SH-SY5Y (cell line): Measurements from ENCODE around the gene FALEC.

Experiments
- GATA2 ChIP-seq: IDR thresholded peaks from 2 replicates; pipeline ENCODE4 v1.6.1; 2011; ENCODE audit warnings: mild to moderate bottlenecking, low read depth, low read length
- GATA3 ChIP-seq: IDR thresholded peaks from 2 replicates; pipeline ENCODE4 v1.6.1; 2011; ENCODE audit warnings: low read depth, mild to moderate bottlenecking, low read length, moderate library complexity

The FALEC gene

DNA sequence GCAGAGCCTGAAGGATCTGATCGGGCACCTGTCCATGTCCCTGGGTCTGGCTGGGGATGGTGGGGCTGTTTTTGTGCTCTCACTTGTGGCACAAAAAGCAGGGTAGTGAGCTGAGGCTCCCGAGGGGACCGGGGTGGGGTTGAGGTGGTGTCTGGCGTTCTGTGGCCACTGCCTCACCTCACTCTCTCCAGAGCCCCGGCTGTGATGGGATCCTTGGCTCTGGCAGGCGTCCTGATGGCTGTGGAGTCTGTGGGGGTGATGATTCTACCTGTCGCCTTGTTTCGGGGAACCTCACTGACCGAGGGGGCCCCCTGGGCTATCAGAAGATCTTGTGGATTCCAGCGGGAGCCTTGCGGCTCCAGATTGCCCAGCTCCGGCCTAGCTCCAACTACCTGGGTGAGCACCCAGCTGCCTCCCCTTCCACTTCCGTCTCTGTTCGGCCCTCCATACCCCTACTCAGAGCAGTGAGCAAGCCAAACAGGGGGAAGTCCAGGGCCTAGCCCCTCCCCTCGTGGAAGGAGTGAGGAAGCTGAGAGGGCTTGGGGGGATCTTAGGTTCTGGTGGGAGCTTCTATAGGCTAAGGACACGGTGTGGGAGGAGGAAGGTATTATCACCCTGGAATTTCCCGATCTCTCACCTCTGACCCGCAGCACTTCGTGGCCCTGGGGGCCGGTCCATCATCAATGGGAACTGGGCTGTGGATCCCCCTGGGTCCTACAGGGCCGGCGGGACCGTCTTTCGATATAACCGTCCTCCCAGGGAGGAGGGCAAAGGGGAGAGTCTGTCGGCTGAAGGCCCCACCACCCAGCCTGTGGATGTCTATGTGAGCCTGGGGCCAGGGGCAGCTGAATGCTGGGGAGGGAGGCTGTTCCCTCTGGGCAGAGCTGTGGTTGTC, 40.7 kb downstream of the FALEC start:
- TF ChIP-seq GATA3 (no peak), GATA2 (no peak)

DNA sequence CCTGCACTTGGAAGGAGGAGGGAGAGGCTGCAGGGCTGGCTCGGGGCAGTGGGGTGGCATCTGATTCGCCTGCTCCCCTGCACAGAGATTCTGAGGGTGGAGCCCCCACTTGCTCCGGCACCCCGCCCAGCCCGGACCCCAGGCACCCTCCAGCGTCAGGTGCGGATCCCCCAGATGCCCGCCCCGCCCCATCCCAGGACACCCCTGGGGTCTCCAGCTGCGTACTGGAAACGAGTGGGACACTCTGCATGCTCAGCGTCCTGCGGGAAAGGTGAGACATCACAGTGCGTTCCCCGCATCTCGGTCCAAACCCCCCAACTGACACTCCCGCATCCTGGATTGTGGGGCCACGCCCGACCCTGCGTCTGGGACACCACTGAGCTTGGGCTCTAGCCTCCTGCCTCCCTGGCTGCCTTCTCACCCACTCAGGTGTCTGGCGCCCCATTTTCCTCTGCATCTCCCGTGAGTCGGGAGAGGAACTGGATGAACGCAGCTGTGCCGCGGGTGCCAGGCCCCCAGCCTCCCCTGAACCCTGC, 41.6 kb downstream of the FALEC start:
- TF ChIP-seq GATA2 (no peak), GATA3 (no peak)

DNA sequence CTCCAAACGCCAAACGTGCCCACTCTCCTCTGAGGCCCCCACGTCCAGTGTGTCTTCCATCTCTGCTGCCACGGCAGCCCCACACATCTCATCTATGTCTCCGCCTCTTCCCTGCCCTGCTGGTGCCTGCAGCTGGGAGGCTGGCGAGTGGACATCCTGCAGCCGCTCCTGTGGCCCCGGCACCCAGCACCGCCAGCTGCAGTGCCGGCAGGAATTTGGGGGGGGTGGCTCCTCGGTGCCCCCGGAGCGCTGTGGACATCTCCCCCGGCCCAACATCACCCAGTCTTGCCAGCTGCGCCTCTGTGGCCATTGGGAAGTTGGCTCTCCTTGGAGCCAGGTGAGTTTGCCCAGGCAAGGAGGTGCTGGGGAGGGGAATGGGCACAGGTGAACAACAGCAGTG, 42.3 kb downstream of the FALEC start:
- TF ChIP-seq GATA3 (no peak), GATA2 (no peak)

DNA sequence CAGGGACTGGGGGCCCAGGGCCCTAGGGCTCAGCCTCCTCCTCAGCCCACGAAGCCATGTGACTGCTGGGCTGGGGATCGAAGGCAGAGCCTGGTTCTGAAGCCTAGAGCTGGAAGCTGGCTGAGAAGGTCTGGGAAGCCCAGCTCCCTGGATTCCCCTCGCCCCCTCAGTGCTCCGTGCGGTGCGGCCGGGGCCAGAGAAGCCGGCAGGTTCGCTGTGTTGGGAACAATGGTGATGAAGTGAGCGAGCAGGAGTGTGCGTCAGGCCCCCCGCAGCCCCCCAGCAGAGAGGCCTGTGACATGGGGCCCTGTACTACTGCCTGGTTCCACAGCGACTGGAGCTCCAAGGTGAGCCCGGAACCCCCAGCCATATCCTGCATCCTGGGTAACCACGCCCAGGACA, 42.8 kb downstream of the FALEC start:
- TF ChIP-seq GATA3 (no peak), GATA2 (no peak)

DNA sequence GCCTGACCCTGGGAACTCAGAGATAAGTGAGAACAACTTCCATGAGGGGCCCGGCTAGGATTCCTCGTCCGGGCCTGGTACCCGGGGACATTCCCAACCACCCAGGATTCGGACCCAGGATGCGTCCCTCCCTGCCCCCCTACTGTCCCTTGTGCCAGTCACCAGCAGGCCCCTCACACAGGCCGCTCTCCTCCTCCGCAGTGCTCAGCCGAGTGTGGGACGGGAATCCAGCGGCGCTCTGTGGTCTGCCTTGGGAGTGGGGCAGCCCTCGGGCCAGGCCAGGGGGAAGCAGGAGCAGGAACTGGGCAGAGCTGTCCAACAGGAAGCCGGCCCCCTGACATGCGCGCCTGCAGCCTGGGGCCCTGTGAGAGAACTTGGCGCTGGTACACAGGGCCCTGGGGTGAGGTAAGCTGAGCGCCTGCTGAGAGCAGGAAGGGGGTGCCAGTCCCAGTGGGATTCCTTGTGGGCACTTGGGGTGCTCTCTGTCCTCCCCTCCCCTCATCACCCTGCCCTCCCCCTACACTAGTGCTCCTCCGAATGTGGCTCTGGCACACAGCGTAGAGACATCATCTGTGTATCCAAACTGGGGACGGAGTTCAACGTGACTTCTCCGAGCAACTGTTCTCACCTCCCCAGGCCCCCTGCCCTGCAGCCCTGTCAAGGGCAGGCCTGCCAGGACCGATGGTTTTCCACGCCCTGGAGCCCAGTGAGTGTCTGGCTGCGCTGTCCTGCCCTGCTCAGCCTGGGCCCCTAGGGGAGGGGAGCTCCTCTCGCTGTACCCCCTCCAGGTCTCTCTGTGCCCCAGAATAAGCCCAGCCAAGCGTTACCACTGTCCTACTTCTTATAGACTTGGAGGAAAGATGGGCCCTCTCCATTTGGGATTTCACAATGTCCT, 43.5 kb downstream of the FALEC start:
- TF ChIP-seq GATA2: no peak
- no peak for TF ChIP-seq GATA3

DNA sequence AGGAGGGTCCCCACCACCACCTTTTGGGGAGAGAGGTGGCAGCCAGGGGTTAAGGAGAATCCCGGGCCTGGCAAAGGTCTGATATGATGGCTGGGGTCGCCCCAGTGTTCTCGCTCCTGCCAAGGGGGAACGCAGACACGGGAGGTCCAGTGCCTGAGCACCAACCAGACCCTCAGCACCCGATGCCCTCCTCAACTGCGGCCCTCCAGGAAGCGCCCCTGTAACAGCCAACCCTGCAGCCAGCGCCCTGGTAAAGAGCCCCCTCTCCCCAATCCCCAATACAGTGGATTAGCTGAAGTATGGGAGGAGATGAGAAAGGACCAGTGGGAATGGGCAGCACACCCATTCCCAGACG, 44.1 kb downstream of the FALEC start:
- TF ChIP-seq GATA2 (no peak), GATA3 (no peak)

DNA sequence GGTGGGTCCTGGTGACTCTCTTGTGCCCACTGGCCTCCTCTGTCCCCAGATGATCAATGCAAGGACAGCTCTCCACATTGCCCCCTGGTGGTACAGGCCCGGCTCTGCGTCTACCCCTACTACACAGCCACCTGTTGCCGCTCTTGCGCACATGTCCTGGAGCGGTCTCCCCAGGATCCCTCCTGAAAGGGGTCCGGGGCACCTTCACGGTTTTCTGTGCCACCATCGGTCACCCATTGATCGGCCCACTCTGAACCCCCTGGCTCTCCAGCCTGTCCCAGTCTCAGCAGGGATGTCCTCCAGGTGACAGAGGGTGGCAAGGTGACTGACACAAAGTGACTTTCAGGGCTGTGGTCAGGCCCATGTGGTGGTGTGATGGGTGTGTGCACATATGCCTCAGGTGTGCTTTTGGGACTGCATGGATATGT, 44.5 kb downstream of the FALEC start:
- TF ChIP-seq GATA3: no peak
- TF ChIP-seq GATA2: no peak

DNA sequence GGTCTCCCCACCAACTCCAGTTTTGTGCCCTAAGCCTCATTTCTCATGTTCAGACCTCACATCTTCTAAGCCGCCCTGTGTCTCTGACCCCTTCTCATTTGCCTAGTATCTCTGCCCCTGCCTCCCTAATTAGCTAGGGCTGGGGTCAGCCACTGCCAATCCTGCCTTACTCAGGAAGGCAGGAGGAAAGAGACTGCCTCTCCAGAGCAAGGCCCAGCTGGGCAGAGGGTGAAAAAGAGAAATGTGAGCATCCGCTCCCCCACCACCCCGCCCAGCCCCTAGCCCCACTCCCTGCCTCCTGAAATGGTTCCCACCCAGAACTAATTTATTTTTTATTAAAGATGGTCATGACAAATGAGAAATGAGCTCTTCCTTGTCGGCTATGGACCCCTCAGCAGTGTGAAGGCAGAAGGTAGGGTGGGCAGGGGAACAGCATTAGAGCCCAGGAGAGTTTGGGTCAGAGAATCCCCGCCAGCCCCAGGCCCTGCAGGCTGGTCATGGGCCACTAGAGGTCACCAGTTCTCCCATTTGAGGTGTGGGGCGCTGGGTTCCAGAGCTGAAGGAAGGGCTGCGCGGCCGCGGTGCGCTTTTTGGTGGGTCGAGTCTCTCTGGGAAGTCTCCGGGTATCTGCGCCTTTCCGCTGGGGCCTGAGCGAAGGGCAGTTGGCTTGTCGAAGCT, 45.2 kb downstream of the FALEC start:
- no peak for TF ChIP-seq GATA2
- TF ChIP-seq GATA3: no peak

DNA sequence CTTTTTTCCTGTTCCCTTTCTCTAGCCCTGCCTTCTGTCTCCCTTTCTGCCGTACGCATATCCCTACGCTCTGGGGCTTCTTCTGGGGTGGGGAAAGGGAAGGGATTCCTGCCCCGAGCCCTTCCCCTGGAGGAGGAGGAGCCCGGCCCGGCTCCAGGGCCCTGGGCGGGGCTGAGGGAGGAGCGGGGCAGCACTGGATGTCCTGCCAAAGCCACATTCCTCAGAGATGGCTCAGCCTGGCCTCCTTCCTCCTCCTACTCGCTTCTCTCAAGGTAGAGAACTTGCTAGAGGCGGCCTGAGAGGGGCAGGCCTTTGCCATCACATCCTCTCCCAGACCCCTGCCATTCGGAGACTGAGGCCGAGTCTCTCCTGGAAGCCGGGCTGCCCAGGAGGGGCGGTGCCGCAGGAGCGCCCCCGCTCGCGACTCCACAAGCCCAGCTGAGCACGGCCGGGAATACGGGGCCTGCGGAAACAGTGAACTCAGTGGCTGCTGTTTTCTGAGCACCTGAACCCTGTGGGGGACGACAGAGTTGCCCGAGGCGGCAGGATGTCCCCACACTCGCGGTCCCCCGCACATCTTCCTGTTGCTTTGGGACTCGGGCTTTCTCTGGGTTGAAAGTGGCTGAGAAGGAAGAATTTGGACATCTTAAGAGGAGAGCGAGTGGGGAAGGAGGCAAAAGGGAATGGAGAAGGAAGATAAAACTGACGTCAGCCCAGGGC, 45.9 kb downstream of the FALEC start:
- no peak for TF ChIP-seq GATA3
- TF ChIP-seq GATA2: no peak

DNA sequence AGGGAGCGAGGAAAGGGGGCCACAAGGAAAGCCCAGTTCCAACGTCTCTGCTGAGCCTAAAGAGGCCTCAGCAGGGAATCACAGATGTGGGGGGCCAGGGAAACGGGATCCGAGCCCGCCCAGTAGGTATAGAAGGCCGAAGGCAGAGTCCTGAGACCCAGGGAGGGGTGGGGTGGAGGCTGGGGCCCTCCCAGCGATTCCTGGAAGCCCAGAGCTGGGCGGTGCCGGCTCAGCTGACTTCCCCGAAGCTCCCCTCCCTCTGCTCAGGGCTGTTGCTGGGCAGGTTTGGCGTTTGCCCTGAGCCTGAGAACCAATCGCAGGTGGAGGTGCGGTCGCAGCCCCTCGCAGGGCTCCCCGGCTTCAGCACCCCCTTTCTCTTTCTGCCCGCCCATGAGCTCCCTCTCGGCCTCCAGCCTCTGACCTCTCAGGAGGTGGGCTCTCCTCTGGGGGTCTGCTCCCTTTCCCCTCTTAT, 46.5 kb downstream of the FALEC start:
- TF ChIP-seq GATA2 (no peak), GATA3 (no peak)

DNA sequence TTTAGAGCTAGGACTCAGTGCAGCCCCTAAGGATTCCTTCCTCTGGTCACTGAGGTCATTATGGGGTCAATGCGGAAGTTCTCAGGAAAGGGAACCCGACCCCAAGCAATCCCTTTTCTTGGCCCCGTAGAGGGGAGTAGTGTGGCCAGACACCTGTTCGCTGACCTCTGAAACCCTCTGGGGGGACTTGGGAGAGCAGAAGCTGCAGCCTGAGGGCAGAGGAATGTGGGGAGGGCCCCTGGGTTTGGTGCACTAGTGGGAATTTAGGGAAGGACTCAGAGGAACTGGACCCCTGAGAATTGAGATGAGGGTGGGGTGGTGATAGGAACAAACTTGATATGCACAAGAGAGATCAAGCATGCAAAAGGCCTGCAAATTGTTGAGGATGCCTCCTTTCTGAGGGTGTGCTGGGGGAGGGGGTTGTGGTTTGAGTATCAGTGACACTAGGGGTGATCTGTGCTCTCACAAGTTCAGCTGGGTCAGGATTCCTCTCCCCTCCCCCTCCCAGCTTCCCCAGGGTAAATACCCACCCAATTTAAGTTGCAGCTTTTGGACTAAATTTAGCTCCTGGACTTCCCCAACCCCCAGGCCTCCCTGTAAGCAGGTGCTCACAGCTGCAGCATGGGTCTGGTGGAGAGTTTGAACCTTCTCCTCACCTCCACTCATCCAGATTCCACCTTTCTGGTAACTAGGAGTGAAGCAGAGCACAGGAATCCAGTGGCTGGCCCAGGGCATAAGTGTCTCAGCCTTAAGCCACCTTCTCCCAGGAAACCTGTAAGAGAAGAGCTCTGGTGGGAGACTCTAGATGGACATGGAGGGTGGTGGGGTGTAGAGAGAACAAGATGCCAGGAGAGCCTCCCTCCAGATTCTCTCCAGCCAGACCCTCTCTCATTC, 47.1 kb downstream of the FALEC start:
- TF ChIP-seq GATA3 (no peak), GATA2 (no peak)

DNA sequence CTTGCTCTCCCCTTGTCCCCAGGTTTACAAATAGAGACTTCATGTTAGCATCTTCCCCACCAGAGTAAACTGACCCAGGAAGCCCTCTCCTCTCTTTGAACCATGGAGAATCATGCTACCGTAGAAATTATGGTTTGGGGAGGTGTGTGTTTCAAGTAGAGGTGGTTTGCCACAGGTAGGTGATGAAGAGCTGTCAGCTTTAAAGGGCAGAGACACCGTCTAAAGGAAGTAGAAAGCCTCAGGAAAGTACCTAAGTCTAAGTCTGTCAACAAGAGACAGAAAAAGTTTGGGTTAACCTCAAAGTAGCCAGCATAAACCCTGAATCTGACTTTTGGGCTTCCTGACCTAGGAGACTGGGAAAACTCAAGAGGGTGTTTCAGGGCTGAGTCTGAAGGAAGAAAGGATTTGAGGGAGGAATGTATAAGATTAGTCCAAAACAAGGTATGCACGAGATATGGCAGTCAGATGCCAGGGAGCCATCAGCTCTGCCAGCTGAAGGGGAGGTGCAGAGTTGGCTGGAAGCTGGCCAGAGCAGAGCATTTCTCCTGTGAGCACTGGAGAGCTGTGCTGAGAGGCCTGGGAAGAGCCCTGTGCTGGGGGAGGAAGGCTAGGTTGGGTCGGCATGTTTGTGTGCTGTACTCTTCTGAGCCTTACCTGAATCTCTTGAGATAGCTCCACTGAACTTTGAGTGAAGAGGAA, 47.9 kb downstream of the FALEC start:
- TF ChIP-seq GATA2 (no peak), GATA3 (no peak)
